ENCODE data around the gene ACCS. TPM values are rescaled to one million over a fixed set of nuclear protein-coding genes. Genes with fewer than 3 reads are reported as not detected.

The ACCS gene
- total RNA-seq, 1 experiment from 2014 or later = 13.9 TPM

DNA sequence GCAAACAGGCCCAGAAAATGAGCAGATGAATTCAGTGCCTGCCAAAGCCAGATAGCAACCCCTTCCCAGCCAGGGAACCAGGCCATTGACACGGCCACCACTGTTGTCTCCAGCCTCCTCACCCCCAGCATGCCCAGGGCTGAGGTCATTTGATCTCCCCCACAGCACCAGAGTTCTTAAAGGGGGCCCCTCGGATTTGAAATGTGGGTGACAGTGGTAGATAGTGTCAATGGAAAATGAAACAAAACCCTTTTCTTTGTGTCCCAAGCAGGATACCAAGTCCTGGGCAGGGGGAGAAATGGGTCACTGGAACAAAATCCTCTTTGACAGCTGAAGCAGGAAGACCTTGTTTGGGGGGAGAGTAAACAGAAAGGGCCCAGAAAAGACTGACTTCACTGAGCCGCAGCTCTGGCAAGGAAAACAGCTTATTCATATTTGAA lies 32.6 kb upstream of the ACCS start:
- CTCF ChIA-PET = interaction anchor here (1.2 kb wide), 1 partner anchor 87 kb away, joined by 4 read pairs; no protein-coding TSS in a partner anchor
- DNase-seq (ENCODE audit: low spot score) = no peak

DNA sequence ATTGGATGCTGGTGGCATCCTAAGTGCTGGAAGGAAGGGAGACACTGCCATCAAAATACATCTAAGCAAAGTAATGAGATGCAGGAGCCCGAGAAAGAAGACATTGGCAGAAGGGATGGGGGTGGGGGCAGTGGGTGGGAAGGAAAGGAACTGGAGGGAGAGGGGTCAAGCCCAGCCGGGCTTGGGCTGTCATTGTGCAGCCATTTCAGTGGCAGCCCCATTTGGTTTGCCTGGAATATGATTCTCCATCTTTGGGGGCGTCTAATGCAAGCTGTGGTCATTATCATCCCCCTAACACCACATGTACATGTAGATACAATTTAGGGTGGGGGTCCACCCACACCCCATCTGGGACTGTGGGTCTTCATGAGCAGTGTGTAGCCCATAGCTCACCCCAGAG lies 32.2 kb upstream of the ACCS start:
- H3K9me3 Mint-ChIP-seq = no peaks in the 10 kb centered on the region
- ChIA-PET POLR2A (no interaction called here), CTCF (no interaction called here)
- no peak overlapping the region for H3K27ac Mint-ChIP-seq
- peaks cover 22% of the 10 kb centered on the region for H3K4me1 Mint-ChIP-seq
- no peak for ATAC-seq
- H3K4me3 Mint-ChIP-seq = no peak overlapping the region
- no peak for TF ChIP-seq ZNF263 (CRISPR knock-in tag; IDR thresholded peaks at IDR 0.05; ENCODE audit: low read depth)
- TF ChIP-seq TEAD1 (CRISPR knock-in tag; IDR thresholded peaks at IDR 0.05) = no peak
- TF ChIP-seq ZNF416 (CRISPR knock-in tag; IDR thresholded peaks at IDR 0.05) = no peak
- TF ChIP-seq, protein P1, sequence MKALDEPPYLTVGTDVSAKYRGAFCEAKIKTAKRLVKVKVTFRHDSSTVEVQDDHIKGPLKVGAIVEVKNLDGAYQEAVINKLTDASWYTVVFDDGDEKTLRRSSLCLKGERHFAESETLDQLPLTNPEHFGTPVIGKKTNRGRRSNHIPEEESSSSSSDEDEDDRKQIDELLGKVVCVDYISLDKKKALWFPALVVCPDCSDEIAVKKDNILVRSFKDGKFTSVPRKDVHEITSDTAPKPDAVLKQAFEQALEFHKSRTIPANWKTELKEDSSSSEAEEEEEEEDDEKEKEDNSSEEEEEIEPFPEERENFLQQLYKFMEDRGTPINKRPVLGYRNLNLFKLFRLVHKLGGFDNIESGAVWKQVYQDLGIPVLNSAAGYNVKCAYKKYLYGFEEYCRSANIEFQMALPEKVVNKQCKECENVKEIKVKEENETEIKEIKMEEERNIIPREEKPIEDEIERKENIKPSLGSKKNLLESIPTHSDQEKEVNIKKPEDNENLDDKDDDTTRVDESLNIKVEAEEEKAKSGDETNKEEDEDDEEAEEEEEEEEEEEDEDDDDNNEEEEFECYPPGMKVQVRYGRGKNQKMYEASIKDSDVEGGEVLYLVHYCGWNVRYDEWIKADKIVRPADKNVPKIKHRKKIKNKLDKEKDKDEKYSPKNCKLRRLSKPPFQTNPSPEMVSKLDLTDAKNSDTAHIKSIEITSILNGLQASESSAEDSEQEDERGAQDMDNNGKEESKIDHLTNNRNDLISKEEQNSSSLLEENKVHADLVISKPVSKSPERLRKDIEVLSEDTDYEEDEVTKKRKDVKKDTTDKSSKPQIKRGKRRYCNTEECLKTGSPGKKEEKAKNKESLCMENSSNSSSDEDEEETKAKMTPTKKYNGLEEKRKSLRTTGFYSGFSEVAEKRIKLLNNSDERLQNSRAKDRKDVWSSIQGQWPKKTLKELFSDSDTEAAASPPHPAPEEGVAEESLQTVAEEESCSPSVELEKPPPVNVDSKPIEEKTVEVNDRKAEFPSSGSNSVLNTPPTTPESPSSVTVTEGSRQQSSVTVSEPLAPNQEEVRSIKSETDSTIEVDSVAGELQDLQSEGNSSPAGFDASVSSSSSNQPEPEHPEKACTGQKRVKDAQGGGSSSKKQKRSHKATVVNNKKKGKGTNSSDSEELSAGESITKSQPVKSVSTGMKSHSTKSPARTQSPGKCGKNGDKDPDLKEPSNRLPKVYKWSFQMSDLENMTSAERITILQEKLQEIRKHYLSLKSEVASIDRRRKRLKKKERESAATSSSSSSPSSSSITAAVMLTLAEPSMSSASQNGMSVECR (CRISPR knock-in tag; IDR thresholded peaks at IDR 0.05; ENCODE audit: borderline replicate concordance) = no peak
- TF ChIP-seq EMX1 (CRISPR knock-in tag; IDR thresholded peaks at IDR 0.05) = no peak
- TF ChIP-seq, protein P2, sequence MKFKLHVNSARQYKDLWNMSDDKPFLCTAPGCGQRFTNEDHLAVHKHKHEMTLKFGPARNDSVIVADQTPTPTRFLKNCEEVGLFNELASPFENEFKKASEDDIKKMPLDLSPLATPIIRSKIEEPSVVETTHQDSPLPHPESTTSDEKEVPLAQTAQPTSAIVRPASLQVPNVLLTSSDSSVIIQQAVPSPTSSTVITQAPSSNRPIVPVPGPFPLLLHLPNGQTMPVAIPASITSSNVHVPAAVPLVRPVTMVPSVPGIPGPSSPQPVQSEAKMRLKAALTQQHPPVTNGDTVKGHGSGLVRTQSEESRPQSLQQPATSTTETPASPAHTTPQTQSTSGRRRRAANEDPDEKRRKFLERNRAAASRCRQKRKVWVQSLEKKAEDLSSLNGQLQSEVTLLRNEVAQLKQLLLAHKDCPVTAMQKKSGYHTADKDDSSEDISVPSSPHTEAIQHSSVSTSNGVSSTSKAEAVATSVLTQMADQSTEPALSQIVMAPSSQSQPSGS (CRISPR knock-in tag; IDR thresholded peaks at IDR 0.05; ENCODE audit: borderline replicate concordance, low read depth) = no peak
- no peak for TF ChIP-seq HMGA2 (CRISPR knock-in tag; IDR thresholded peaks at IDR 0.05)
- TF ChIP-seq, protein P3, sequence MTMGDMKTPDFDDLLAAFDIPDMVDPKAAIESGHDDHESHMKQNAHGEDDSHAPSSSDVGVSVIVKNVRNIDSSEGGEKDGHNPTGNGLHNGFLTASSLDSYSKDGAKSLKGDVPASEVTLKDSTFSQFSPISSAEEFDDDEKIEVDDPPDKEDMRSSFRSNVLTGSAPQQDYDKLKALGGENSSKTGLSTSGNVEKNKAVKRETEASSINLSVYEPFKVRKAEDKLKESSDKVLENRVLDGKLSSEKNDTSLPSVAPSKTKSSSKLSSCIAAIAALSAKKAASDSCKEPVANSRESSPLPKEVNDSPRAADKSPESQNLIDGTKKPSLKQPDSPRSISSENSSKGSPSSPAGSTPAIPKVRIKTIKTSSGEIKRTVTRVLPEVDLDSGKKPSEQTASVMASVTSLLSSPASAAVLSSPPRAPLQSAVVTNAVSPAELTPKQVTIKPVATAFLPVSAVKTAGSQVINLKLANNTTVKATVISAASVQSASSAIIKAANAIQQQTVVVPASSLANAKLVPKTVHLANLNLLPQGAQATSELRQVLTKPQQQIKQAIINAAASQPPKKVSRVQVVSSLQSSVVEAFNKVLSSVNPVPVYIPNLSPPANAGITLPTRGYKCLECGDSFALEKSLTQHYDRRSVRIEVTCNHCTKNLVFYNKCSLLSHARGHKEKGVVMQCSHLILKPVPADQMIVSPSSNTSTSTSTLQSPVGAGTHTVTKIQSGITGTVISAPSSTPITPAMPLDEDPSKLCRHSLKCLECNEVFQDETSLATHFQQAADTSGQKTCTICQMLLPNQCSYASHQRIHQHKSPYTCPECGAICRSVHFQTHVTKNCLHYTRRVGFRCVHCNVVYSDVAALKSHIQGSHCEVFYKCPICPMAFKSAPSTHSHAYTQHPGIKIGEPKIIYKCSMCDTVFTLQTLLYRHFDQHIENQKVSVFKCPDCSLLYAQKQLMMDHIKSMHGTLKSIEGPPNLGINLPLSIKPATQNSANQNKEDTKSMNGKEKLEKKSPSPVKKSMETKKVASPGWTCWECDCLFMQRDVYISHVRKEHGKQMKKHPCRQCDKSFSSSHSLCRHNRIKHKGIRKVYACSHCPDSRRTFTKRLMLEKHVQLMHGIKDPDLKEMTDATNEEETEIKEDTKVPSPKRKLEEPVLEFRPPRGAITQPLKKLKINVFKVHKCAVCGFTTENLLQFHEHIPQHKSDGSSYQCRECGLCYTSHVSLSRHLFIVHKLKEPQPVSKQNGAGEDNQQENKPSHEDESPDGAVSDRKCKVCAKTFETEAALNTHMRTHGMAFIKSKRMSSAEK (CRISPR knock-in tag; IDR thresholded peaks at IDR 0.05; ENCODE audit: borderline replicate concordance) = no peak
- no peak for TF ChIP-seq OVOL2 (CRISPR knock-in tag; IDR thresholded peaks at IDR 0.05; ENCODE audit: borderline replicate concordance)
- no peaks in the 10 kb centered on the region for H3K36me3 Mint-ChIP-seq
- DNase-seq (ENCODE audit: low spot score) = no peak
- H3K27me3 Mint-ChIP-seq (ENCODE audit: low read depth) = peaks cover 4% of the 10 kb centered on the region; the same call in 1 of the 2 replicates

More for the DNA sequence above, 32.6 kb upstream of the ACCS start:
- no peaks in the 10 kb centered on the region for H3K36me3 Mint-ChIP-seq
- peaks cover 22% of the 10 kb centered on the region for H3K4me1 Mint-ChIP-seq
- peaks cover 4% of the 10 kb centered on the region; the same call in 1 of the 2 replicates for H3K27me3 Mint-ChIP-seq (ENCODE audit: low read depth)
- TF ChIP-seq IRF2 (CRISPR knock-in tag; IDR thresholded peaks at IDR 0.05; ENCODE audit: borderline replicate concordance, low read depth) (no peak), FOXJ3 (CRISPR knock-in tag; IDR thresholded peaks at IDR 0.05; ENCODE audit: borderline replicate concordance) (no peak), ESRRA (CRISPR knock-in tag; IDR thresholded peaks at IDR 0.05; ENCODE audit: borderline replicate concordance) (no peak), GTF2I (CRISPR knock-in tag; conservative IDR thresholded peaks at IDR 0.05) (no peak), ATF1 (CRISPR knock-in tag; IDR thresholded peaks at IDR 0.05) (no peak), NR1H2 (CRISPR knock-in tag; IDR thresholded peaks at IDR 0.05) (no peak), NFATC4 (CRISPR knock-in tag; IDR thresholded peaks at IDR 0.05) (no peak), RORB (CRISPR knock-in tag; IDR thresholded peaks at IDR 0.05) (no peak)
- TF ChIP-seq, protein P4, sequence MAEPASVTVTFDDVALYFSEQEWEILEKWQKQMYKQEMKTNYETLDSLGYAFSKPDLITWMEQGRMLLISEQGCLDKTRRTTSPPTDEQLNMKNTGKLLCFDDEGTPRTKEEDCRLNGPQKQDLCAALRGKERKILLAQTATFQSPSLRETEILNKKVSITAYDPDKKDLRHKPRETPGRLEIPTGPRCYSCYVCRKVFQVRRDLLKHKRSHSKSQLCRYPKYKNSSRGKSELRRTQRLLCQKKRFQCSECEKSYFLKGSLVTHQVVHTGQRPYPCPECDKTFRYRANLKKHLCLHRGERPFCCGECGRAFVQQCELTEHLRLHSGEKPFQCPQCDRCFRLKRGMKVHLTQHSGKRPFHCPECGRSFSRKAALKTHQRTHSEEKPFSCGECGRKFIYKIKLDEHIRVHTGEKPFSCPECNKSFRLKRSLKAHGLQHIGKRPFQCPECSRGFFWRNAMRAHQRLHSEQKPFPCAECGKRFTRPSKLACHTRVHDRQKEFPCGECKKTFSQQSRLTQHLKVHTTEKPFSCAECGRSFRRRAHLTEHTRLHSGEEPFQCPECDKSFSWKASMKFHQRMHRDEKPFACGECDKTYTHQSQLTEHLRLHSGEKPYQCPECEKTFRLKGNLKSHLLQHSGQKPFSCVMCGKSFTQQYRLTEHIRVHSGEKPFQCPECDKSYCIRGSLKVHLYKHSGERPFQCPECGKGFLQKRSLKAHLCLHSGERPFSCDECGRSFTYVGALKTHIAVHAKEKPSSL (CRISPR knock-in tag; conservative IDR thresholded peaks at IDR 0.05) = no peak
- TF ChIP-seq, protein P1 (CRISPR knock-in tag; IDR thresholded peaks at IDR 0.05; ENCODE audit: borderline replicate concordance) = no peak
- H3K27ac Mint-ChIP-seq = no peak overlapping the region
- POLR2A ChIA-PET = no interaction called here
- no peaks in the 10 kb centered on the region for H3K9me3 Mint-ChIP-seq
- no peak for ATAC-seq
- H3K4me3 Mint-ChIP-seq = no peak overlapping the region

Measured in WTC11 (cell line).